ENCODE data around the gene CNOT8.

GRCh38 chr5:154836225-154836624 lies 22.2 kb upstream of the CNOT8 start:
- TF ChIP-seq TAF1 (IDR thresholded peaks at IDR 0.05; ENCODE audit: low read depth, low read length) (no peak), POLR2A (IDR thresholded peaks at IDR 0.05; ENCODE audit: low read depth, low read length) (no peak)

All from GM12891 (cell line).